Endodermal cell (in vitro differentiated cells): ENCODE measurements around the gene SVIL. TPM values are rescaled to one million over a fixed set of nuclear protein-coding genes. Genes with fewer than 3 reads are reported as not detected.
A peak's percentile ranks its signal among the peaks of the same experiment; 100 is the strongest.
"Not testable (repeated sequence)": the region's sequence is repeated elsewhere in the genome, so short reads cannot be mapped to it uniquely, and the experiment has no call there.

Experiments
- DNase-seq: peaks from one replicate; pipeline ENCODE4 v3.0.0-alpha.2; 2017
- H3K27ac ChIP-seq: 2 replicates; pipeline ENCODE4 v1.5.1; 2013; ENCODE audit warnings: mild to moderate bottlenecking, low read depth, low read length, moderate library complexity
- H3K27me3 ChIP-seq: 2 replicates; pipeline ENCODE4 v1.6.1; 2013; ENCODE audit warnings: mild to moderate bottlenecking, low read length, moderate library complexity; ENCODE audit not compliant: insufficient read depth, control insufficient read depth, poor library complexity, severe bottlenecking
- H3K36me3 ChIP-seq: 2 replicates; pipeline ENCODE4 v1.7.0; 2013; ENCODE audit warnings: mild to moderate bottlenecking, low read length, moderate library complexity; ENCODE audit not compliant: control insufficient read depth, insufficient read depth
- H3K4me1 ChIP-seq: one replicate; pipeline ENCODE4 v1.7.0; 2013; ENCODE audit warnings: low read length; ENCODE audit not compliant: control insufficient read depth, insufficient read depth
- H3K4me3 ChIP-seq: 2 replicates; pipeline ENCODE4 v1.5.1; 2013; ENCODE audit warnings: mild to moderate bottlenecking, low read length, moderate library complexity
- H3K9ac ChIP-seq: 2 replicates; pipeline ENCODE4 v1.6.1; 2013; ENCODE audit warnings: mild to moderate bottlenecking, low read length, moderate library complexity; ENCODE audit not compliant: poor library complexity, severe bottlenecking; ENCODE audit errors: extremely low read depth
- H3K9me3 ChIP-seq: 2 replicates; pipeline ENCODE4 v1.6.1; 2013; ENCODE audit warnings: mild to moderate bottlenecking, low read length, moderate library complexity; ENCODE audit not compliant: control insufficient read depth
- H3K27ac Mint-ChIP-seq: 2 replicates; pipeline ENCODE4 v1.8.0; 2020; ENCODE audit warnings: mixed read lengths
- H3K27me3 Mint-ChIP-seq: 2 replicates; pipeline ENCODE4 v1.8.0; 2021; ENCODE audit warnings: mild to moderate bottlenecking, mixed read lengths; ENCODE audit not compliant: insufficient read depth
- H3K36me3 Mint-ChIP-seq: 2 replicates; pipeline ENCODE4 v1.8.0; 2020; ENCODE audit warnings: low read depth, mixed read lengths
- H3K4me1 Mint-ChIP-seq: 2 replicates; pipeline ENCODE4 v1.8.0; 2020; ENCODE audit warnings: mixed read lengths
- H3K4me3 Mint-ChIP-seq: 2 replicates; pipeline ENCODE4 v1.8.0; 2020; ENCODE audit warnings: mild to moderate bottlenecking, moderate library complexity, mixed read lengths
- H3K9me3 Mint-ChIP-seq: 2 replicates; pipeline ENCODE4 v1.8.0; 2020; ENCODE audit warnings: mild to moderate bottlenecking, mixed read lengths
- WGBS, 2 experiments: methylation state at CpG; one replicate each; pipeline versions ENCODE4 v1.1.5 to v1.1.7; 2013; ENCODE audit warnings: missing lambda C conversion rate in 2 of 2, mixed read lengths in 1 of 2; ENCODE audit not compliant: insufficient coverage in 1 of 2, insufficient read length in 1 of 2; 5-methylcytosine and 5-hydroxymethylcytosine counted together
- total RNA-seq, 2 donors: library from RNA; stranded (reverse); fragmentation: NEBNext Ultra II Directional in 1 of 2; extraction: Animal tissue kit (Norgen Biotek cat#: 25700) in 1 of 2; gene quantifications; 2 replicates in 1 of 2; 3 replicates in 1 of 2; pipeline ENCODE4 v1.2.1, GENCODE V29; 2021
- TF ChIP-seq, protein P1 (sequence below): fragments of 200-600 bp; sonication (generic); conservative IDR thresholded peaks from 2 replicates; pipeline ENCODE4 v1.5.0; 2021; ENCODE audit warnings: antibody characterized with exemption, mild to moderate bottlenecking

Gene SVIL
- total RNA-seq, 2 donors from 2014 or later = 25.2 to 32.9 TPM

DNA sequence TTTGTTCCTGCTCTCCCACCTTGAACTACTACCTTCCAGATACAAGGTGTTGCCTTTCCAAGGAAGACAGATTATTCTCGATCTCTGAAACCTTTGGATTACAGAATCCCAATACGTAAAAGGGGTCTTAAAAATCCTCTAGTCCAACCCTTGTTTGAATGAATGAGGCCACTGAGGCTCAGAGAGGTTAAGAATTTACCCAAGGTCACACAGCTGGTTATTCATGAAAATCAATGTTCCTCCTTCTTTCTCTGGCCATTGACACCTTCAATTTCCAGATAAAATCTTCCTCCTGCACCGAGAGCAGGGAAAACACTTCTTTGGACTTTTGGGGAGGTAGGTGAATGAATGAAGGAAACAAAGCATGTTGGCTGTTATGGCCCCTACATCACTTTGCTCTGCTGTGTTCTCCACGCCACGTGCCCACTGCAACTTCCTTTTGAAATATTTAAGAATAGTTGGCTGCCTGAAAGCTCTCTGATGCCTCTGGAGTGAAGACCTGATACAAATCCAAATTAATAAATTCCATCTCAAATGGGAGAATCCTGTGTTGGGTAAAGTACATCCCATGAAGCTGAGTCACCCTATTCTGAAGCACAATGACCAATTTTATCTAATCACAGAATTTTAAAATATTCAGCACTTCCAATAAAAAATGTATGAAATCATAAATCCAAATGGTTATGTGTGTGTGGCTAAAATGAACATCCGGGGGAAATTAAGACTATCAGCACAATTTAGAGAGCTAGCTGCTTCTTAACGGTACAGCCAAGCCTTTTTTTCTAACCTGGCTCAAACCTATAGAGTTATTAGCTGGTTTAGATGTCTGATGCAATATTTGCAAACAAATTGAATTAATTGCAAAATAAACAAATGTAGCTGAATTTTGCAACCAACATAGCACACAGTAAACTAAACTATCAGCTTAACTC lies 7.3 kb downstream of the SVIL start:
- no peak overlapping the region for H3K4me3 Mint-ChIP-seq
- Histone ChIP-seq H3K27me3 (no peaks in the 10 kb centered on the region), H3K9me3 (no peaks in the 10 kb centered on the region), H3K9ac (no peak overlapping the region), H3K36me3 (no peaks in the 10 kb centered on the region), H3K27ac (no peak overlapping the region), H3K4me3 (no peak overlapping the region), H3K4me1 (no peaks in the 10 kb centered on the region)
- H3K27me3 Mint-ChIP-seq = no peaks in the 10 kb centered on the region
- WGBS, 2 experiments = 95 to 100% methylated on average over 4 to 7 of the region's 7 CpGs
- H3K27ac Mint-ChIP-seq = no peak overlapping the region
- DNase-seq = peak; percentile 10
- peaks cover 13% of the 10 kb centered on the region for H3K36me3 Mint-ChIP-seq
- peaks cover 10% of the 10 kb centered on the region for H3K4me1 Mint-ChIP-seq
- no peaks in the 10 kb centered on the region for H3K9me3 Mint-ChIP-seq
- TF ChIP-seq, protein P1, sequence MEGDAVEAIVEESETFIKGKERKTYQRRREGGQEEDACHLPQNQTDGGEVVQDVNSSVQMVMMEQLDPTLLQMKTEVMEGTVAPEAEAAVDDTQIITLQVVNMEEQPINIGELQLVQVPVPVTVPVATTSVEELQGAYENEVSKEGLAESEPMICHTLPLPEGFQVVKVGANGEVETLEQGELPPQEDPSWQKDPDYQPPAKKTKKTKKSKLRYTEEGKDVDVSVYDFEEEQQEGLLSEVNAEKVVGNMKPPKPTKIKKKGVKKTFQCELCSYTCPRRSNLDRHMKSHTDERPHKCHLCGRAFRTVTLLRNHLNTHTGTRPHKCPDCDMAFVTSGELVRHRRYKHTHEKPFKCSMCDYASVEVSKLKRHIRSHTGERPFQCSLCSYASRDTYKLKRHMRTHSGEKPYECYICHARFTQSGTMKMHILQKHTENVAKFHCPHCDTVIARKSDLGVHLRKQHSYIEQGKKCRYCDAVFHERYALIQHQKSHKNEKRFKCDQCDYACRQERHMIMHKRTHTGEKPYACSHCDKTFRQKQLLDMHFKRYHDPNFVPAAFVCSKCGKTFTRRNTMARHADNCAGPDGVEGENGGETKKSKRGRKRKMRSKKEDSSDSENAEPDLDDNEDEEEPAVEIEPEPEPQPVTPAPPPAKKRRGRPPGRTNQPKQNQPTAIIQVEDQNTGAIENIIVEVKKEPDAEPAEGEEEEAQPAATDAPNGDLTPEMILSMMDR = no peak

DNA sequence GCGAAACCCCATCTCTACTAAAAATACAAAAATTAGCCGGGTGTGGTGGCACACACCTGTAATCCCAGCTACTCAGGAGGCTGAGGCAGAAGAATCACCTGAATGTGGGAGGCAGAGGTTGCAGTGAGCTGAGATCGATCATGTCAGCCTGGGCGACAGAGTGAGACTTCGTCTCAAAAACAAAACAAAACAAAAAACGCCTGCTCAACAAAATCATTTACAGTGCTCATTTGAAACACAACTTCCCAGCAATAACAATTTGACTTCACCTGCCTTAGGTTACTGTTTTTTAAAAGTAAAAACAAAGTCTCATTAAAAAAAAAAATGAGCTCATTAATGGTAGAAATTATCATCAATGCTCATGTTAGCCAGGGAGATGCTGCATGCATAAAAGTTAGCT lies 10.4 kb downstream of the SVIL start:
- not testable (repeated sequence) for DNase-seq, H3K9me3 Mint-ChIP-seq

DNA sequence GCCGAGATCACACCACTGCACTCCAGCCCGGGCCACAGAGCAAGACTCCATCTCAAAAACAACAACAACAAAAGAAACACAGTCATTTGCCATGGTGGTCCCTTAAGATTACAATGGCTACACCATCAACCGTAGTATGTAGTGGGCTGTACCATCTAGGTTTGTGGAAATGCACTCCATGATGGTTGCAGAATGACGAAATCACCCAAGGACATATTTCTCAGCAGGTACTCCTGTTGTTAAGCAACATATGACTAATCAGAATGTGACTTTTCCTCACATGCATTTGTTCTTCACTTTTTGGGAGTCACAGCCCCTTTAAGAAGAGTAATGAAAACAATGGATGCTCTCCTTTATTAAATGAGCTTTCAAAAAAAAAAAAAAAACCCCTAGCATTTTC lies 11.0 kb downstream of the SVIL start:
- Histone ChIP-seq H3K9ac (no peak overlapping the region), H3K27ac (no peak overlapping the region), H3K27me3 (no peaks in the 10 kb centered on the region), H3K9me3 (no peaks in the 10 kb centered on the region), H3K4me3 (no peak overlapping the region), H3K36me3 (no peaks in the 10 kb centered on the region), H3K4me1 (peaks cover under 1% of the 10 kb centered on the region)
- Mint-ChIP-seq H3K27ac (no peak overlapping the region), H3K4me1 (peaks cover 29% of the 10 kb centered on the region), H3K4me3 (no peak overlapping the region), H3K9me3 (no peaks in the 10 kb centered on the region), H3K36me3 (peaks cover 11% of the 10 kb centered on the region), H3K27me3 (no peaks in the 10 kb centered on the region)
- peak; percentile 19 for DNase-seq
- 90 to 96% methylated on average over 2 to 4 of the region's 4 CpGs for WGBS, 2 experiments
- TF ChIP-seq, protein P1 = no peak

More for the DNA sequence above, 10.4 kb downstream of the SVIL start:
- Mint-ChIP-seq H3K4me1 (peaks cover 24% of the 10 kb centered on the region), H3K36me3 (peaks cover 11% of the 10 kb centered on the region)
- 95% methylated on average over 4 to 6 of the region's 6 CpGs for WGBS, 2 experiments
- not testable (repeated sequence) for H3K36me3 ChIP-seq, H3K4me3 ChIP-seq, H3K4me1 ChIP-seq, H3K27ac ChIP-seq, H3K27ac Mint-ChIP-seq, H3K27me3 Mint-ChIP-seq, H3K9me3 ChIP-seq, H3K9ac ChIP-seq, H3K4me3 Mint-ChIP-seq, H3K27me3 ChIP-seq
